ENCODE results near the gene SIPA1L3.

Gene SIPA1L3

GRCh38 chr19:38196948-38197656 is 290.1 kb downstream of the SIPA1L3 start:
- H3K4me3 ChIP-seq (ENCODE audit: low read length): no peak overlapping the region
- DNase-seq (ENCODE audit: low read depth): no peak
- TF ChIP-seq CTCF (conservative IDR thresholded peaks at IDR 0.05; ENCODE audit: low read length): no peak

DNA sequence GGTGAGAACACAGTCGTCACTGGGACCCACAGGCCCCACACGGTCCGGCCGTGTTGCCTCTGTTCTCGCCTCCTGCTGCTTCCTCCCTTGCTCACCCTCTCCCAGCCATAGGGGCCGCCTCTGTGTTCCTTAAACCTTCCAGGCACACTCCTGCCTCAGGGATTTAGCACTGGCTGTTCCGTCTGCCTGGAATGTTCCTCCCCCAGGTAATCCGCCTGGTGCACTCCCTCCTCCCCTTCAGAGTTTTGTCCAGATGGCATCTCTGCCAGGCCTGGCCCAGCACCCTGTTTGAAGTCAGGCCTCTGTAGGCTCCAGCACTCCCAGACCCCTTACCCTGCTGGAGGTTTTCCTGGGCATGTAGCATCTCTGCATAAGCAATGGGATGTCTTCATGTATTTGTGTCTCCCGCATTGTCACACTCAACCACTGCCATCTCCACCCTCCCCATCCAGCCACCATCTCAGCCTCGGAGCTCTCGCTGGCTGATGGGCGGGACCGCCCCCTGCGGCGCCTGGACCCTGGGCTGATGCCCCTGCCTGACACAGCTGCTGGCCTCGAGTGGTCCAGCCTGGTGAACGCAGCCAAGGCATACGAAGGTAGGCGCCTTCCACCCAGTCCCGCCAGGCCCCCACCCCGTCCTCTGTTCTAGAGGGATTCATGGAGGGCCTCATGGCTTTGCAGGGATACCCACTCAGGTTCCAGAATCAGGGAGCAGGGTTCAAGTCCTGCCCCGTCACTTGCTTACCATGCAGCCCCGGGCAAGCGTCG is 291.1 kb downstream of the SIPA1L3 start:
- TF ChIP-seq CTCF (conservative IDR thresholded peaks at IDR 0.05; ENCODE audit: low read length): no peak
- H3K4me3 ChIP-seq (ENCODE audit: low read length): no peak overlapping the region
- no peak for DNase-seq (ENCODE audit: low read depth)

- no peak for TF ChIP-seq CTCF (conservative IDR thresholded peaks at IDR 0.05; ENCODE audit: low read length)
- no peak for DNase-seq (ENCODE audit: low read depth)
- no peak overlapping the region for H3K4me3 ChIP-seq (ENCODE audit: low read length)
These were observed 292.3 kb downstream of the SIPA1L3 start for GRCh38 chr19:38199340-38199739.

- DNase-seq (ENCODE audit: low read depth): no peak
- H3K4me3 ChIP-seq (ENCODE audit: low read length): no peak overlapping the region
- TF ChIP-seq CTCF (conservative IDR thresholded peaks at IDR 0.05; ENCODE audit: low read length): no peak
These were observed 294.7 kb downstream of the SIPA1L3 start for GRCh38 chr19:38201731-38202130.

DNA sequence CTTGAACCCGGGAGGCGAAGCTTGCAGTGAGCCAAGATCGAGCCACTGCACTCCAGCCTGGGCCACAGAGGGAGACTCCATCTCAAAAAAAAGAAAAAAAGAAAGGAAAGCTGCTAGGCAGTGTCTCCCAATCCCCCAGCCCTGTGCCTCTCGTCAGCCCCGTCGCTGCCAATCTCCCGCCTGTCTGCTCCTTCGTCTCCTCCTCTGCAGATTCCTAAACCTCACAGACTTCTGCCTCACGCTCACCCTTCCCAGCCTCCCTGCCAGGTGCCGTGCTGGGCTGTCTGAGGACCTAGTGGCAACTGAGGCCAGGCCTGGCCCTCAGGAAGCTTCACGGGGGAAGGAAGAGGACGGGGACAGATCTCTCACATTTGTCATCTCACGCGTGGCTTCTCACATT is 295.5 kb downstream of the SIPA1L3 start:
- no peak for DNase-seq (ENCODE audit: low read depth)
- no peak overlapping the region for H3K4me3 ChIP-seq (ENCODE audit: low read length)
- TF ChIP-seq CTCF (conservative IDR thresholded peaks at IDR 0.05; ENCODE audit: low read length): no peak

DNA sequence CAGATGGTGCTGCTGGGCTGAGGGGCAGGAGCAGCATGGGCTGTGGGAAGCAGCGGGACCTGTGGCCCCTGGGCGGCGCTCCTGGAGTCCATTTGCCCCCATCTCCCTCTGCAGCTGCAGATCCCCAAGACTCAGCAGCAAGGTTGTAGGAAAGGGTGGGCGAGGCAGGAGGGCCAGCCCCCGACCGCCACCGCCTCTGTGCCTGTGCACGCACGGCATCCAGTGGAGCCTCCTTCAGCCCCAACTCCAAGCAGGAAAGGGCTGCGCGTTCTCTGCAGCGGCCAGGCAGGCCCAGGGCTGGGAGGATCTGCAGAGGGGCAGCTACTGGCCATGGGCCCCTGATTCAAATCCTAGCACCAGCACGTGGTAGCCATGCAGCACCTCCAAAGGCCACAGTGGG is 296.2 kb downstream of the SIPA1L3 start:
- no peak for TF ChIP-seq CTCF (conservative IDR thresholded peaks at IDR 0.05; ENCODE audit: low read length)
- DNase-seq (ENCODE audit: low read depth): no peak
- no peak overlapping the region for H3K4me3 ChIP-seq (ENCODE audit: low read length)

DNA sequence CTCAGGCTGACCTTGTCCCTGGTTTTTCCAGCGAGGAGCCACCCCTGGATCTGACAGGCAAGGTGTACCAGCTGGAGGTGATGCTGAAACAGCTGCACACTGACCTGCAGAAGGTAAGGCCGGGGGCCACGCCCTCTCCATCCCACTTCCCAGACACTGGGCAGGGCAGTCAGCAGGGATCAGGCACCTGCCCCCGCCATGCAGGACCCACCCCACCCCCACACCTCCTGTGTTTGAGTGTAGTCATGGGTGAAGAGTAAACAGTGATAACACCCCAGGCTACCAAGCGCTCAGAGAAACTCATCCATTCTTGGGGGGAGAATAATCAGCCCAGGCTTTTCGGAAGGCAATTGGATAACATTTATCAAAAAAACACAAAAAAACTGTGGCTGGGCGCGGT is 297.1 kb downstream of the SIPA1L3 start:
- H3K4me3 ChIP-seq (ENCODE audit: low read length): no peak overlapping the region
- no peak for DNase-seq (ENCODE audit: low read depth)
- TF ChIP-seq CTCF (conservative IDR thresholded peaks at IDR 0.05; ENCODE audit: low read length): no peak

All from AG10803 (cell line).